Dermis microvascular lymphatic vessel endothelial cell (primary cell): Measurements from ENCODE around the gene TRPC6. TPM values are rescaled to one million over a fixed set of nuclear protein-coding genes. Genes with fewer than 3 reads are reported as not detected.

Experiments used
- DNase-seq, 2 donors: peaks; one replicate each; pipeline versions ENCODE4 v3.0.0 to v3.0.0-alpha.2; 2010; ENCODE audit warnings: low read depth in 2 of 2
- total RNA-seq: library from RNA; depleted of rRNA; stranded (reverse); fragments of >200 nt; gene quantifications from 2 replicates; pipeline ENCODE4 v1.2.1, GENCODE V29; 2014

Gene TRPC6
- total RNA-seq: 13.1 and 27.6 TPM in 2 replicates

DNA sequence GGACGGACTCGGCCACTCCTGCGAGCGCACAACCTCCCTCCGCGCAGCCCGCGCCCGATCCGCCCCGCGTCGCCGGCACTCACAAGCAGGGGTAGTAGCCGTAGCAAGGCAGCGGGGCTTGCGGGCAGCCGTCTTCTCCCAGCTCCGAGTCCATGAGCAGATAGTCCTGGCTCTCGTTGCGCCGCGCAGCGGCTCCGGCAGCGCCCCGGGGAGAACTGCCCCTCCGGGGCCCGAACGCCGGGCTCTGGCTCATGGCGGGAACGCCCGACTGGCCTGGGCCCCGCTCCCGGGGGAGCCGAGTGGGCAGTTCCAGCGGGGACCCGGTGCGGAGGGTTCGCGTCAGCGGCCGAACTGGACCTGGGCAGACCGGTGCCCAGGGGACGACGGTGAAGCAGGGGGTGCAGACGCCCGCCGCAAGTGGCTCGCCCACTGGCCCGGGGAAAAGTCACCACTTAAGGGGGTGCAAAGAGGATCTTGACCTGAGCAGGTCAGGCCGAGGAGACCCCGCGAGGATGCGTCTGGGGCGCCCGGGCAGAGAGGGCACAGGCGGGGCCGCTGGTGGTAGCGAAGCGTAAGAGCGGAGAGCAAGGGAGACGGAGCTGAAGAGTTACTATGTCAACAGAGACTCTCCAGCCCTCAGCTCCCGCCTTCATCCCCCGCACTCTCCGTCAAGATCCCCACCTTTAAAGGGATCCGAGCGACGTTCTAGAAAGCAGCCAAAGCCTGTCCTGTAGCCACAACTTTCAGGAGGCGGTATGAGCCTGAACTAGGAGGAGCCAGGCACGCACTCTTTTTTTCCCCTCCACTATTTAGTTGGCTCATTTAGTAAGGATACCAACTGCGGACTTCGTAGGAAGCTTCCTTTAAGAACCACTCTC, at the start of gene TRPC6:
TRPC6 (minus strand) TSS at position 757 of the 878 bp plus-strand sequence; CDS start at position 253, 504 bp downstream.
- DNase-seq: peak in 1 of 2 donors; percentile 9

DNA sequence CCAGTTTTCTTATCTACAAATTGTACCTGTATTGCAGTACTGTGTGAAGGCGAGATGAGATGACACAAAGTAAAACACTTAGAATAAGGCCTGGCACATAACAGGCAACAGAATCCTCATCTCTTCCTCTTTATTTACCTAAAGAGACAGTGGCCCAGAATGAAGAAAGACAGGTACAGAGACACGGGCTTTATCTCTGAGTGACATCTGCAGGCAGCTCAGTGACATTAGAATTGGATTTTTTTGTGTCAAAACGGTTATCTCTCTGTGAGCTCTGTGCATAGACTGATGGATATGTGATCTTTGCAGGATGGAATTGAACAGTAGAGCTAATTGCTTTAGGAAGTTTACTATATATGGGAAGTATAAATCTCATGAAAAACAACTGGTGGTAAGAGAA, 36.2 kb upstream of the TRPC6 start:
- DNase-seq: no peak

DNA sequence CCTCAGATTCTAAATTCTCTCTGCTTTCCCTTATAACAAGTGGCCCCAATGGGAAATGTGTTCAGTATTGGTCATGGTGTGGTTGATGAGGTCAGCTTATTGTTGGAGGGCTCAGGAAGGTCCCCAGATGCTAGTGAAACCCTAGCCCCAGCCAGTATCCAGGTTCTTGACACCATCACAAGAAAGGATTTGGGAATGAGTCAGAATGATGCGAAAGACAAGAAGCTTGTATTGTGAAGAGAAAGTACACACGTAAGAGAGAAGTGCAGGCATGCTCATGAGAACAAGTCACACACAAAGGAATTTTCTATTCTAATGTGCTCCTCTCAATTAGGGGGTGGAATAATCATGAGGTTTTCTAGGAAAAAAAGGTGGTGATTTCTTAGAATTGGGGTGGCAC, 34.9 kb upstream of the TRPC6 start:
- DNase-seq: no peak

DNA sequence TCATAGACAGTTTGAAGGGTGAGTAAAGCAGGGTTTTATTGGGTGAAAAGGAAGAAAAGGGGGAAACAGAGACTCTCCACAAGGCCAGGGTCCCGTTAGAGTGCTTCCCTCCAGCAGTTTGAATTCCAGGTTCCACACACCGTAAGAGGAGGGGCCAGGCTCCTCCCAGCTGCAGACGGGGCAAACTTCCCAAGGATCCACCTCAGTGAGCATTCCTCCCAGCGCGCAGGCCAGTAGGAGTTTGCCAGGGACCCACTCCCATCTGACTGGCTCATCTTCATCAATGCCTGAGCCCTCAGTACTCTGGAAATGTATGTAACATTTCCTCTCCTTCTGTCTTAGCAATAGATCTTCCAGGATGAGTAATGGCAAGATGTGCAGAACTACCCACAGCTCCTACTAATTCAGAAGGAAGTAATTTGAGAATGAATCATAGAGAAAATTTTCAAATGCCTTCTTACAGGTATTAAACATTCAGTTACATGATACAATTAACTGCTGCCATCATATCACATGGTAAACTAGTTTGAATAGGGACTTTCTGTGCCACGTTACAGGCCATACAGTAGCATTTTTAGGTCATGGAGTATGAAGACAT, 34.0 kb upstream of the TRPC6 start:
- no peak for DNase-seq

DNA sequence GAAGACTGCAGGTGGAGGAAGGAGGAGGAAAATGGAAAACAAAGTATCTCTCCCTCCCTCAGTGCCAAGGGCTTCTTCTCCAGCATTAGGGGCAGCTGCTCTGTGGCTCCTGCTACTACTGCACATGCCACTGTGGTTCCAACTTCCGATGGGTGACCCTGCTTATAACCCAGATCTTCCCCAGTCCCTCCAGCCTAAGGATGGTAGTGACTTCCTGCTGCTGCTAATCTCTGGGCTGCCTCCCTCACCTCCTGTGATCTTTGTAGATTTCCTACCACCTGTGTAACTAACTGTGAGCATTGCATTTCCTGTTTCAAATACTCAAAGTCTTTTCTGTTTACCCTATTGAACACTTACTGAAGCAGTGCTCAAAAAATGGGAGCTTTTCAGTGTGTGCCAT, 28.7 kb upstream of the TRPC6 start:
- no peak for DNase-seq

DNA sequence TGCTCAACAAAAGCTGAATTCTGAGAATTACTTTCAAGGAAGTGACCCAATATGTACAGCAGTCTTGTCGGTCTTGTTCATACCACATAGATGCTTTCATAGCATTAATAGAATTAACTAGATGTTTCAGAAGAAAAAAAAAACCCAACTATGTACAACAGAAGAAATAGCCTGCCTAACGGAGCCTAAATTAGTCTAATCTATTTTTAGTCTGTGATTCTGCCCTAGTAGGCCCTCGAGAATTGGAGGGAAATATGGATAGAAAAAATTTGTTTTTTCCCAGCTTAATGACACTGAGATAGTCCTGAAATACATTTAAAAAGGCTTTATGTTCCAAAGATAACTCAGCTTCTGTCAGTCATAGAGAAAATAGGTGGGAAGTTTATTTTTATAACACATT, 17.1 kb upstream of the TRPC6 start:
- DNase-seq: no peak

DNA sequence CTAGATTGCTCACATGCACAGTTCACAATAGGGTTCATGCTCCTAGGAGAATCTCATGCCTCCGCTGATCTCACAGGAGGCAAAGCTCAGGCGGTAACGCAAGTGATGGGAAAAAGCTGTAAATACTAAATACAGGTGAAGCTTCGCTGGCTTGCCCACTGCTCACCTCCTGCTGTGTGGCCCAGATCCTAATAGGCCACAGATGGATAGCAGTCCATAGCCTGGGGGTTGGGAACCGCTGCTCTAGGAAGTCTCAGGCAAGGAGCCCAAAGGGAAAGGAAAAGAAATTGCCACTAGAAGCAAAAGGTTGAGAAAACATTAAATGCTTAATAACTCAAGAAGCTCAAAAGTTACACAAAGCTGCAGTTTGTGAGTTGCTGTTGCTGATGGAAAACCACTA, 3.2 kb upstream of the TRPC6 start:
- DNase-seq: no peak

DNA sequence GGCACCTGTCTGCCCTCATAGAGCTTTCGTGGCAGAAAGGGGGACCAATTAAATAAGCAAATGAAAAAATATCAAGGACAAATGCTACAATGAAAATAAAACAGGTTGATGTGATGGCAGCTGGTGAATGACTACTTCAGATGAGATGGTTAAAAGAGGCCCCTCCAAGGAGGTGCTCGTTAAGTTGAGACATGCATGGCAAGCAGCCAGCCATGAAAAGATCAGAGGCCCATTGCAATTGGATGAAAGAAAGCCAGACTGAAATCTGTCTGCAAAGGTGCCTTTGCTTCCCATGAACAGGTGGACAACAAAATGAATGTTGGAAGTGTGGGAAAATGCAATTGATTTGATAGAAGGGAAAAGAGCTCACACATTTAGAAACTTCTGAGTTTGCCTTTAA, 848 bp upstream of the TRPC6 start:
- no peak for DNase-seq

DNA sequence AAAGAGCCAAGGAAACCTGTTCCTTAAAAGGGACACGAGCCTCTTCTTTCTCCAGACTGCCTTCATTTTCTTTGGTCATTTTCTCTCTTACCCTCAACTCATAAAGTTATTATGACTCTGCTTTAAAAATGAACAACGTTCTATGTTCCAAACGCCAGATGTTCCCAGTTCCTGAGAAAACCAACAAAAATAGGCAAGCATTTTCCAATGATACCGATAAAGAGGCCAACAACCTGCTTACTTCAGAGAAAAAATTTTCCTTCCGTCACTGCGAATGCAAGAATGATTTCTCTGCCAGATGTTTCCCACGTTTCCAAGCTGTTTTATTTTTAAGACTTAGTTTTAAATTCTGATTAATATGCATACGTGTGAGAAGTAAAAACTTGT, 315 bp upstream of the TRPC6 start:
- no peak for DNase-seq

DNA sequence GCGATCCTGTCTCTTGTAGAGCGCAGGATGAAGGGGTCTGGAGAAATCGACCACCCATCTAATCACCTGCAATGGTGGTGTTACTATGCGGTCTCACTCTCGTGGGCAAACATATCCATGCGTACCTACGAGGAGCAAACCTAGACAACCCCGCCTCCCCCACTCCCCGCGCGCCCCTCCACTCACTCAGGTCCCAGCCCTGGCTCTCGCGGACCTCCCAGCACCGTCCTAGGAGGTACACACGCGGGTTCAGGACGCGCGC, 887 bp downstream of the TRPC6 start:
- DNase-seq: no peak

DNA sequence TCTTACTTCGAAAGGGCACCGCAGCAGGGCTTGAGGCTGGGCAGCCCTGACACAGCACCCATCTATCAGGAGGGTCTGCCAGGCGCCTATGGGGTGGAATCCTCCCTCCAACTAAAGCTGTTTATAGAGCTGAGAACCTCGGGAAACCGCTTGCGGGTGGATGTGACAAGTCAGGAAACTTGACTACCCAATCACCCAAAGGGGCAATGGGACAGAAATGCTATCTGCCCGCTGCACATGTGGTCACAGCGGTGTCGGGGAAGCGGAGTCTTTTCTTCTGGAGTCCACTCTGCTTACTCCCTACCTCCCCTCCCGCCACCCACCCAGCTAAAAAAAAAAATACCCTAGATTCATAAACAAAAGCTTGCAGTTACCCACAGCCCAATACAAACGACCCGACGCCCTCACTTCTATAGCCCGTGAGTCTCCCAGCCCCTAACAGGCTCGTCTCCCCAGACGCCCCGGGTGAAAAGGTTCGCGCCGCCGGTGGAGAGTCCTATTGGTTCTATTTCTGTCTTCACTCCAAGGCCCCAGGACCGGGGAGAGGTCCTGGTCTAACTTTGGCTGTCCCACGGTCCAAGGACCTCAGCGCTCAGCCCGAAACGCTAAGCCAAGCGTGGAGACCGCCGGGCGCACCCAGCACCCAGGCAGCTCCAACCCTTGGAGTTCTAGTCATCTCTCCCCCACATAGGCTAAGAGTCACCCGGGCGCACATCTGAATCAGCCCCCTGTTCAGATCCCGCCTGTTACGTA, 1.4 kb downstream of the TRPC6 start:
- no peak for DNase-seq

DNA sequence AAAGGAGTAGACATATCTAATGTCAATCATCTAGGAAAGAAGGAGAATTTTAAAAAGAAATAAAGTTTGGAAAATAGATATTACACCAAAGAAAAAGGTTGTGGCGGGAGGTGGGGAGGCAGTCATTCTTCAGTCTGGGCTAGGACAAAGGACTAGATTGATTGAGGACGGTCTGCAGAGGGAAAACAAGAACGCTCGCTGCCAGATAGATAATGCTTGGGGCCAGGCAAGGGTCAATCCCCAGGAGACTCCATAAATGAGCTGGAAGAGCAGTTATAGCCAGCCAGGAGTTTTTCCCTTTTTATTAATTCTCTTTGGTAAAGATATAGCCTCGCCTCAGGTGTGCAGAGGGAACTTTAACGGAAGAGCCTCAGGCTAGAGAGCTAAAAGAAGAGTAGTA, 6.3 kb downstream of the TRPC6 start:
- no peak for DNase-seq

DNA sequence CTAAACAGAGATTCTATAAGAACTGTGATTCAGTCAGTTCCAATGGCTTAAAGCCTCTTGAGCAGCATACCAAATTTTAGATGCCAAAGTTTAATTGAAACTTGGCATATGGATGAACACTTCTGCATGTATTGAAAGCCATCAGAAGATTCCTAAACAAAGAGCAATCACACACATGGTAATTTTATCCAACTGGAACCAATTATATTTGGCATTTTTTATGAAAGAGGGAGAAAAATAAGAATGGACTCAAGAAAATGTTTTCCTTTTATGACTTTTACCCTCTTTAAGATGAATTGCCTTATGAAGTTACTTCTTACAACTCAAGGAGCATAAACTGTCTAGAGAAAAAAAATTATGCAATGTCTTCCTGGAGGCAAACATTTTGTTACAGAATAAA, 7.4 kb downstream of the TRPC6 start:
- DNase-seq: no peak

DNA sequence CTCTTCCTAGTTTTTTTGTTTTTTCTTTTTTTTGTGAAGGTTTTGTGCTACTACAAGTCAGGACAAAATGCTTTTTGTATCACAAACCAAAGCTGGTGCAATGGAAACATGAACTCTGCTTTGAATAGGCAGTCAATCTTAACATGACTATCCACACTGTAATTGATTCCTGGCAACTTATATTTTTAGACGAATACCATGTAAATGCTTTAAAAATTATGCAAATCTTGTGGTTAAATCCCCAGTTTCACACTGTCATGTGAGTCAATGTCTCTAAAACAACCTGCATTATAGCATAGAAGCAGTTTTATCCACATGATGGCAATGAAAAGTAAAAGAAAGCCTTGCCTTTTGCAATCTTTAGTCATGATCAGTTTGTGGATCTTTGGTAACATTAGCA, 8.9 kb downstream of the TRPC6 start:
- DNase-seq: no peak

DNA sequence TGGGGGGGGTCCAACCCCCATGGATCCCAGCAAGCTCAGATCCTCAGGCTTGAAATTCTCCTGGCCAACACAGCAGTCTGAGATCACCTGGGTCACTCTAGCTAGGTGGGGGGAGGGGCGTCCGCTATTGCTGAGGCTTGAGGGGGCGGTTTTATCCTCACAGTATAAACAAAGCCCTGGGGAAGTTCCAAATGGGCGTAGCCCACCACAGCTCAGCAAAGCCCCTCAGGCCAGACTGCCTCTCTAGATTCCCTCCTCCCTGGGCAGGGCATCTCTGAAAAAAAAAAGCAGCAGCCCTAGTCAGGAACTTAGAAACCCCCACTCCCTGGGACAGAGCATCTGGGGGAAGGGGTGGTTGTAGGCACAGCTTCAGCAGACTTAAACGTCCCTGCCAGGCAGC, 16.7 kb downstream of the TRPC6 start:
- DNase-seq: no peak

DNA sequence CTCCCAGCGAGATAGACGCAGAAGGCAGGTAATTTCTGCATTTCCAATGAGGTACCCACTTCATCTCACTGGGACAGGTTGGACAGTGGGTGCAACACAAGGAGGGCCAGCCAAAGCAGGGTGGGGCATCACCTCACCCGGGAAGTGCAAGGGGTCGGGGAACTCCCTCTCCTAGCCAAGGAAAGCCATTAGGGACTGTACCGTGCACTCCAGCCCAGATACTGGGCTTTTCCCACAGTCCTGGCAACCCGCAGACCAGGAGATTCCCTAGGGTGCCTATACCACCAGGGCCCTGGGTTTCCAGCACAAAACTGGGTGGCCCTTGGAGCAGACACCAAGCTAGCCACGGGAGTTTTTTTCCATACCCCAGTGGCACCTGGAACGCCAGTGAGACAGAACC, 17.2 kb downstream of the TRPC6 start:
- no peak for DNase-seq

DNA sequence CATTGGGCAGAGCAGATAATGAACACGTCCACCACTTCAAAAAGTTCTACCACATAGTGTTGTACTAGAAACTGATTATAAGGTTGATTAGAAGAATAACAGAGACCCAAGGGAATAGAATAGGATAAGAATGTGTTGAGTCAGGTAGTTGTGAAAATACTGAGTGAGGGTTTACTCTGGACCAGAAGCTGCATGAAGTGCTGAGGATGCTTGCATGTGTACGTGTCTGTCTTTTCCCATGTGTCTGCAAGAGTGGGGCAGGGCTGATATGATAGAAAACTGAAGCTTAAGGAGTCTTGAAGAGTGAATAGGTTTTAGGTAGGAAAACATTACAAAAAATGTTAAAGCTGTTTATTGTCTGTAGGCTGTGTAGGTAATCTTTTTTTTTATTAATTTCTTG, 20.6 kb downstream of the TRPC6 start:
- DNase-seq: no peak

DNA sequence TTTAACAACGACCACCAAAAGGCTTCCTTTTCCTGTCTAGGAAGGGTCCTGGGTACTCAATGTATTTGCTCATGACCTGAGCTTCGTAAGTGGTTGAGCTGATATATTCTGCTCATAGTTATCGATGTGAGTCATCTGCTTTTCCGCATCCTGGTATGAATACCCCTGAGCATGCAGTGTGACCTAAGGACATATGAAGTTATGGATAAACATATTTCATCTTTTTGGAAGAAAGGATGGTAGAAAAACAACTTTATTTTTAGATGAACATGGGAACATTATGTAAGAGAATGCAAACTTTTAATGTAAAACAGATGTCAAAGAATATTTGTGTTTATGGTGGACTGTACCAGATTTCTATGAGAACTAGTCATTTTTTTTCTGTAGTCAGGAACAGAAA, 28.4 kb downstream of the TRPC6 start:
- peak in 1 of 2 donors; percentile 93 for DNase-seq

DNA sequence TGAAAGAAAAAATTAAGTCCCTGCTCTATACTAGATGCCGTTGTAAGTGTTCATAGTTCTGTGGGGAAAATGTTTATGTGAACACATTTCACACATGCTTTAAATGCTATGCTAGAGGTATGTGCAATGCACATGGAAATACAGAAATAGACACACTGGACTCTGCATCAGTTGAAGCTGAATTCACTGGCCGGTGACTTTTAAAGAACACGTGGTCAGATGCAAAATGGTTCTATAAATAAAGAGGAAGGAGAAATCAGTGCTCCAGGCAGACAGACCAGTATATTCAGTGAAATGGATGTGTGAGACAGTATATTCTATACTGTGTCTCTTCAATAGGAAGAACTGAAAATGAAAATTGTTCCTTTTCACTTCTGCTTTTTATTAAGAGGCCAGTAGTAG, 29.9 kb downstream of the TRPC6 start:
- DNase-seq: no peak

DNA sequence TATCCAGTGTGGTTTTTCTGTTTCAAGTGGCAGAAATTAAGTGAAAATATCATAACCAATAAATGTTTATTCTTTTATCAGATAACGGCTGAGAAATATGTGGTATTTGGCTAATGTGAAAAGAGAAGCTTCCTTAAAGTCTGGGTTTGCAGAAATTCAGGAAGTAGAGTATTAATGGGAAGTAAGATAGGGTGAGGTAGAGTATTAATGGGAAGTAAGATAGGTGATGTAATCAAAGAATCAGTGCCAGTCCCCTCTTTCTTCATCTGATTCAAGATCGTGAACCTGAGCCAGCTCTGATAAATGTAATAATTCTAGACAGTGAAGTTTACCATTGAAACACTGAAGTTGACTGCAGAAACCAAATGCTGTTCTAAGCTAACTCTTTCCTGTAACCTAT, 30.9 kb downstream of the TRPC6 start:
- DNase-seq: no peak

DNA sequence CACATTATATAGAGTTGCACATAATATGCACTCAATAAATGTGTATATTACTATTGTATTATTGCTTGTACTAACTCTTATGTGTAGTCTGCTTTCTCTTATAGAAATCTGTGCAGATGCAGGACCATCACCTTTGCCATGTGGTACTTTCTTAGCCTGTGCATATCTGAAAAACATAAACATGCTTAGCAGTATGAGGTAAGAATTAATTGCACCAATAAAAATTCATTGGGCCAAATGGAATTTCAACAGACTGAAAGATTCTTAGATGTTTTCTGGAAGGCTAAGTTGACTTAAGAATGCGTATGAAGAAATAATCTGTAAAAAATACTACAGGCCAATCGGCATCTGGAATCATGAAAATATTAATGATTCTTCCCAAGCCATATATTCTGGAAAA, 55.3 kb downstream of the TRPC6 start:
- no peak for DNase-seq

DNA sequence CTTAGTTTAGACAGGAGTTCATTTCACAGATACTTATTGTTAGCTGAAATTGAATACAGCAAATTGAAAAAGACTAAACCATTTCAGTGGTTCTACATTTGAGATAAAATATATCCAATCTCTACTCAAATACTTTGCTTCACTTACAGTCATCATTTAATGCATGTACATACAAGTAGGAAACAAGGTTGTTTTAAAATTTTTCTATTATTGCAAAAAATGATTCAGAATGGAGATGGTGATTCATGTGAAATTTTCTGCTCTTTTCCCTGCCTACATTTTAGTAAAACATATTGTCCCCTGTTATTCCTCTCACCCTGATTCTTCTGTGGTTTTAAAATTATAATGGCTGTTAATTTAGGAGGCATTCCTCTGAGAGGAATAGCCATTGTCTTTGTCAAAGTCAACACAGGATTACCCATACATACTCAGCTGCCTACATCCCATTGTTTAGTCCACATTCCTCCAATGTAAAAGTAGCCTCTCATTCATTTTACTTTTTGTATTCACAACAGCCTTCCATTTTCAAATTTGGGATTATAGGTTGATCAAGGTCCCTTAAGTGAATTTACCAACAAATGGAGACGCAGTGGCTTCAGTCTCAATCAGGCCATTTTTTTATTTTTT, 60.1 kb downstream of the TRPC6 start:
- no peak for DNase-seq
